GM12873 (cell line): ENCODE results near the gene SRL.

Experiments
- CTCF ChIP-seq: IDR thresholded peaks from 2 replicates; pipeline ENCODE4 v1.5.1; 2012; ENCODE audit warnings: low read depth, mild to moderate bottlenecking, moderate library complexity, low read length, control low read depth; ENCODE audit not compliant: insufficient read depth; ENCODE audit errors: missing control alignments

The SRL gene

GRCh38 chr16:4212211-4212933, 29.5 kb downstream of the SRL start:
- no peak for TF ChIP-seq CTCF

- no peak for TF ChIP-seq CTCF
These were observed 32.2 kb downstream of the SRL start for GRCh38 chr16:4209666-4210065.

- no peak for TF ChIP-seq CTCF
These were observed 33.5 kb downstream of the SRL start for GRCh38 chr16:4208341-4208751.

- TF ChIP-seq CTCF, result no peak
These were observed 34.1 kb downstream of the SRL start for GRCh38 chr16:4207683-4208340.

- TF ChIP-seq CTCF, result no peak
These were observed 34.7 kb downstream of the SRL start for GRCh38 chr16:4207229-4207628.

GRCh38 chr16:4206680-4207079, 35.2 kb downstream of the SRL start:
- TF ChIP-seq CTCF, result no peak

- TF ChIP-seq CTCF, result no peak
These were observed 35.9 kb downstream of the SRL start for GRCh38 chr16:4205971-4206370.
